Measurements from ENCODE around the gene NEDD4L.

The NEDD4L gene

GRCh38 chr18:58338141-58338540, 294.1 kb downstream of the NEDD4L start:
- Histone ChIP-seq H3K27me3 (ENCODE audit: insufficient read depth, low read depth, severe bottlenecking) (no peaks in the 10 kb centered on the region), H3K27ac (no peak overlapping the region), H3K9me3 (ENCODE audit: severe bottlenecking) (no peaks in the 10 kb centered on the region), H3K36me3 (peaks cover 68% of the 10 kb centered on the region), H3K4me3 (ENCODE audit: low read depth, low read length) (no peak overlapping the region)
- TF ChIP-seq CTCF (IDR thresholded peaks at IDR 0.05; ENCODE audit: low read depth, low read length): no peak
- no peak for DNase-seq

- TF ChIP-seq CTCF (IDR thresholded peaks at IDR 0.05; ENCODE audit: low read depth, low read length): no peak
- Histone ChIP-seq H3K36me3 (peaks cover 66% of the 10 kb centered on the region), H3K27me3 (ENCODE audit: insufficient read depth, low read depth, severe bottlenecking) (no peaks in the 10 kb centered on the region), H3K9me3 (ENCODE audit: severe bottlenecking) (no peaks in the 10 kb centered on the region), H3K27ac (no peak overlapping the region), H3K4me3 (ENCODE audit: low read depth, low read length) (no peak overlapping the region)
- no peak for DNase-seq
Measured at GRCh38 chr18:58338961-58339592, 295.1 kb downstream of the NEDD4L start.

- Histone ChIP-seq H3K27ac (no peak overlapping the region), H3K4me3 (ENCODE audit: low read depth, low read length) (no peak overlapping the region), H3K9me3 (ENCODE audit: severe bottlenecking) (no peaks in the 10 kb centered on the region), H3K36me3 (peaks cover 66% of the 10 kb centered on the region), H3K27me3 (ENCODE audit: insufficient read depth, low read depth, severe bottlenecking) (no peaks in the 10 kb centered on the region)
- TF ChIP-seq CTCF (IDR thresholded peaks at IDR 0.05; ENCODE audit: low read depth, low read length): no peak
- no peak for DNase-seq
Measured at GRCh38 chr18:58339890-58340289, 295.9 kb downstream of the NEDD4L start.

- H3K27me3 ChIP-seq (ENCODE audit: insufficient read depth, low read depth, severe bottlenecking): no peaks in the 10 kb centered on the region
- no peaks in the 10 kb centered on the region for H3K9me3 ChIP-seq (ENCODE audit: severe bottlenecking)
- peaks cover 53% of the 10 kb centered on the region for H3K36me3 ChIP-seq
- no peak overlapping the region for H3K4me3 ChIP-seq (ENCODE audit: low read depth, low read length)
- no peak for TF ChIP-seq CTCF (IDR thresholded peaks at IDR 0.05; ENCODE audit: low read depth, low read length)
- no peak for DNase-seq
- H3K27ac ChIP-seq: no peak overlapping the region
Measured at GRCh38 chr18:58341916-58342315, 297.9 kb downstream of the NEDD4L start.

- H3K4me3 ChIP-seq (ENCODE audit: low read depth, low read length): no peak overlapping the region
- no peak for TF ChIP-seq CTCF (IDR thresholded peaks at IDR 0.05; ENCODE audit: low read depth, low read length)
- H3K27ac ChIP-seq: no peak overlapping the region
- no peak for DNase-seq
- H3K36me3 ChIP-seq: peaks cover 49% of the 10 kb centered on the region
- H3K9me3 ChIP-seq (ENCODE audit: severe bottlenecking): no peaks in the 10 kb centered on the region
- H3K27me3 ChIP-seq (ENCODE audit: insufficient read depth, low read depth, severe bottlenecking): no peaks in the 10 kb centered on the region
Measured at GRCh38 chr18:58344080-58344670, 300.1 kb downstream of the NEDD4L start.

Measured in WERI-Rb-1 (cell line).